Neuronal stem cell (in vitro differentiated cells): ENCODE data around the gene XRCC6.

Experiments used
- DNase-seq: peaks from one replicate; pipeline ENCODE4 v3.0.0-alpha.2; 2013; ENCODE audit warnings: low spot score
- H2AFZ ChIP-seq: one replicate; pipeline ENCODE4 v1.6.1; 2013; ENCODE audit warnings: mild to moderate bottlenecking, low read length, inconsistent platforms
- H2AK5ac ChIP-seq: 2 replicates; pipeline ENCODE4 v1.6.1; 2013; ENCODE audit warnings: low read depth, mild to moderate bottlenecking, inconsistent platforms, low read length, moderate library complexity, mixed read lengths
- H2BK120ac ChIP-seq: 2 replicates; pipeline ENCODE4 v1.6.1; 2013; ENCODE audit warnings: low read depth, mild to moderate bottlenecking, inconsistent platforms, low read length, moderate library complexity, mixed read lengths
- H2BK12ac ChIP-seq: one replicate; pipeline ENCODE4 v1.6.1; 2013; ENCODE audit warnings: low read length, inconsistent platforms
- H2BK15ac ChIP-seq: 2 replicates; pipeline ENCODE4 v1.6.1; 2013; ENCODE audit warnings: mild to moderate bottlenecking, low read length, inconsistent platforms, mixed read lengths
- H2BK5ac ChIP-seq: one replicate; pipeline ENCODE4 v1.6.1; 2013; ENCODE audit warnings: inconsistent platforms, mild to moderate bottlenecking, low read length, moderate library complexity
- H3K14ac ChIP-seq: one replicate; pipeline ENCODE4 v1.6.1; 2013; ENCODE audit warnings: low read length, inconsistent platforms
- H3K18ac ChIP-seq: 2 replicates; pipeline ENCODE4 v1.6.1; 2013; ENCODE audit warnings: low read length, inconsistent platforms
- H3K23ac ChIP-seq: 2 replicates; pipeline ENCODE4 v1.6.1; 2013; ENCODE audit warnings: low read depth, mild to moderate bottlenecking, mixed read lengths, low read length, inconsistent platforms; ENCODE audit not compliant: poor library complexity
- H3K27ac ChIP-seq: replicated peaks from 3 replicates; pipeline ENCODE4 v1.5.1; 2013; ENCODE audit warnings: low read length, inconsistent platforms
- H3K27me3 ChIP-seq, 3 experiments: 2 replicates each; pipeline ENCODE4 v1.6.1; 2013; ENCODE audit warnings: low read length in 3 of 3, mild to moderate bottlenecking in 2 of 3, inconsistent platforms in 1 of 3, low read depth in 1 of 3, mixed read lengths in 1 of 3, moderate library complexity in 1 of 3; ENCODE audit not compliant: control insufficient read depth in 3 of 3, insufficient read depth in 3 of 3
- H3K36me3 ChIP-seq, 2 donors: replicated peaks in 1 of 2; 2 replicates each; pipeline ENCODE4 v1.6.1; 2013; ENCODE audit warnings: low read length in 2 of 2; ENCODE audit not compliant: control insufficient read depth in 2 of 2, insufficient read depth in 2 of 2
- H3K4ac ChIP-seq: 2 replicates; pipeline ENCODE4 v1.6.1; 2013; ENCODE audit warnings: inconsistent platforms, mild to moderate bottlenecking, low read length, moderate library complexity
- H3K4me1 ChIP-seq, 2 donors: 1 replicate in 1 of 2; 2 replicates in 1 of 2; pipeline ENCODE4 v1.6.1; 2013; ENCODE audit warnings: low read length in 2 of 2, low read depth in 1 of 2; ENCODE audit not compliant: control insufficient read depth in 2 of 2, insufficient read depth in 1 of 2
- H3K4me2 ChIP-seq: one replicate; pipeline ENCODE4 v1.6.1; 2013; ENCODE audit warnings: mild to moderate bottlenecking, low read length, inconsistent platforms; ENCODE audit not compliant: insufficient read depth, poor library complexity, severe bottlenecking
- H3K4me3 ChIP-seq, 2 donors: 2 replicates each; pipeline ENCODE4 v1.5.1; 2013; ENCODE audit warnings: low read length in 2 of 2, mild to moderate bottlenecking in 2 of 2, inconsistent platforms in 1 of 2, moderate library complexity in 1 of 2
- H3K79me1 ChIP-seq: one replicate; pipeline ENCODE4 v1.6.1; 2013; ENCODE audit warnings: low read depth, mild to moderate bottlenecking, inconsistent platforms, low read length, moderate library complexity
- H3K9ac ChIP-seq: one replicate; pipeline ENCODE4 v1.6.1; 2013; ENCODE audit warnings: mild to moderate bottlenecking, low read depth, low read length, inconsistent platforms; ENCODE audit not compliant: poor library complexity
- H3K9me3 ChIP-seq, 2 donors: replicated peaks in 1 of 2; 2 replicates each; pipeline versions ENCODE3 to v1.6.1; 2013; ENCODE audit warnings: low read length in 2 of 2, mild to moderate bottlenecking in 2 of 2, inconsistent platforms in 1 of 2, low read depth in 1 of 2, mixed read lengths in 1 of 2, moderate library complexity in 1 of 2; ENCODE audit not compliant: control insufficient read depth in 2 of 2, insufficient read depth in 1 of 2
- H4K8ac ChIP-seq: one replicate; pipeline ENCODE4 v1.6.1; 2013; ENCODE audit warnings: low read depth, mild to moderate bottlenecking, inconsistent platforms, low read length, moderate library complexity
- H4K91ac ChIP-seq: one replicate; pipeline ENCODE4 v1.6.1; 2013; ENCODE audit warnings: low read length, low read depth, mild to moderate bottlenecking, inconsistent platforms; ENCODE audit not compliant: poor library complexity
- WGBS, 2 donors: extraction: QIAGEN DNeasy Blood & Tissue Kit; methylation state at CpG; one replicate each; pipeline ENCODE4 v1.1.7; 2013; ENCODE audit warnings: missing lambda C conversion rate in 2 of 2, mixed read lengths in 1 of 2; ENCODE audit not compliant: insufficient read length in 2 of 2, insufficient replicate concordance in 1 of 2; ENCODE audit errors: extremely low coverage in 2 of 2; 5-methylcytosine and 5-hydroxymethylcytosine counted together

The XRCC6 gene

DNA sequence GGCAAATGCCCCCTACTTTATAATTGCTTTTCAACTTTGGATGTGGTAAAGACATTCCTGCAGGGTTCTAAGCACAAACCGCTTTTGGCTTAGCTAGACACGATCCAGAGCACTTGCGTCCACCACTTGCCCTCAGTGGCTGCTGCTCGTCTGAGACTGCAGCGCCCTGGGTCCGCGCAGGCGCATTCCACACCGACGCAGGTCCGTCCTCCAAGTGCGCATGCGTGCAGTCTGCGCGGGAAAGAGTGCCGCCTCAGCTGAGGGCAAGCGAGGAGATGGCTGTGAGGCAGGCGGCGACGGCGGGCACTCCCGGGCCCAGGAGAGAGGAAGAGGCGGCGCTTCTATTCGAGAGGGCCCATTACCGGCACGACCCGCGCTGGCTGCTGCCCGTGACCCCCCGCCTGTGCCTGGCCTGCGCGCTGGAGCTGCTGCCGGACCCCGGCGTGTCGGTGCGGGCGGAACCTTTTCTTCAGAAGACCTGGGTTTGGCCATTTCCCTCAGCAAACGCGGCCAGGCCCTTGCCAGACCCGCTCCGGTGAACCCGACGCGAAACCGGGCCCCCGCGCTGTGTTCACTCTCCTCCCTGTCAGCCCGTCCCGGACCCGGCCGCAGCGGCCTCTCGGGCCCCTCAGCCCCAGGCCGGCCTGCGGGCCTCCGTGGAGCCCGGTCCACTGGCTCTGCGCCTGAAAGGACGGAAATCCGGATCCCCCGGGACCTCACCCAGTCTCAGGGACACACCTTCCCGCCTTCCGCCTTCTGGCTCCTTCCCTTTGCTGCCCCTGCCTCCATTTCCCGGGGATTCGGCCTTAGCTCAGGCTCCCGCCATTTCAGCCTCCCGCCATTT lies 78.4 kb downstream of the XRCC6 start, which contains the start of gene MEI1:
Gene MEI1, plus strand, starts transcription at position 240 of the 844 bp plus-strand sequence. Its CDS starts 36 bp downstream, at position 276.
- no peaks in the 10 kb centered on the region for H3K9me3 ChIP-seq
- no peak within 1 kb of the TSS for H3K4me2 ChIP-seq
- peak within 1 kb of the TSS; percentile 39 for H2BK5ac ChIP-seq
- H3K4me1 ChIP-seq: peaks cover 11 to 12% of the 10 kb centered on the region in 2 donors
- no peaks in the 10 kb centered on the region for H3K27me3 ChIP-seq
- no peak within 1 kb of the TSS for H4K8ac ChIP-seq
- peaks cover 0 to 7% of the 10 kb centered on the region in 2 donors for H3K36me3 ChIP-seq
- peak within 1 kb of the TSS; percentile 97 for H2BK12ac ChIP-seq
- H2AFZ ChIP-seq: no peak within 1 kb of the TSS
- no peak for DNase-seq
- H2BK15ac ChIP-seq: peak within 1 kb of the TSS; percentile 32
- no peak within 1 kb of the TSS for H3K27ac ChIP-seq
- H3K79me1 ChIP-seq: no peaks in the 10 kb centered on the region
- no peak within 1 kb of the TSS for H3K14ac ChIP-seq
- WGBS, 2 donors: no CpG with 5 or more reads among the region's 69 CpGs
- H3K23ac ChIP-seq: peak within 1 kb of the TSS; percentile 57
- peak within 1 kb of the TSS; percentile 79 for H3K9ac ChIP-seq
- no peak within 1 kb of the TSS for H3K4me3 ChIP-seq
- peak within 1 kb of the TSS; percentile 78 for H2AK5ac ChIP-seq
- peak within 1 kb of the TSS; percentile 41 for H3K18ac ChIP-seq
- no peak within 1 kb of the TSS for H4K91ac ChIP-seq
- no peak within 1 kb of the TSS for H2BK120ac ChIP-seq
- H3K4ac ChIP-seq: no peak within 1 kb of the TSS

DNA sequence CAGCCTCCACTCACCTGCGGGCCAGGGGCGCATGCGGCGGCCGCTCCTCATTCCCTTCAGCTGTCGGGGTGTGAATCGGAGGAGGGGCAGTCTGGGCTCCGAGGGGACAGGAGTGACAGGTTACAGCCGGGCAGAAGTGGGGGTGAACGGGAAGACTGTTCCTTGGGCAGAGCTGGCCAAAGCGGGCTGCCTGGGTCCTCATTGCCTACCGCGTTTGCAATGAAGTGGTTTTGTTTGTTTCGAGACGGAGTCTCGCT lies 78.9 kb downstream of the XRCC6 start:
- peak overlapping the region; percentile 13 for H3K18ac ChIP-seq
- H2BK5ac ChIP-seq: no peak overlapping the region
- DNase-seq: no peak
- no peak overlapping the region for H3K4me3 ChIP-seq
- no peaks in the 10 kb centered on the region for H3K9me3 ChIP-seq
- H2AK5ac ChIP-seq: peak overlapping the region; percentile 78
- H4K91ac ChIP-seq: no peak overlapping the region
- no peak overlapping the region for H3K9ac ChIP-seq
- no peak overlapping the region for H2AFZ ChIP-seq
- H2BK15ac ChIP-seq: no peak overlapping the region
- H3K27ac ChIP-seq: no peak overlapping the region
- WGBS, 2 donors: no CpG with 5 or more reads among the region's 16 CpGs
- H3K4me2 ChIP-seq: no peak overlapping the region
- peaks cover 0 to 4% of the 10 kb centered on the region in 2 donors for H3K36me3 ChIP-seq
- peak overlapping the region; percentile 31 for H2BK12ac ChIP-seq
- H3K4ac ChIP-seq: no peak overlapping the region
- H3K23ac ChIP-seq: peak overlapping the region; percentile 57
- H2BK120ac ChIP-seq: no peak overlapping the region
- no peak overlapping the region for H3K14ac ChIP-seq
- no peak overlapping the region for H4K8ac ChIP-seq
- no peaks in the 10 kb centered on the region for H3K27me3 ChIP-seq
- H3K4me1 ChIP-seq: peaks cover 11 to 12% of the 10 kb centered on the region in 2 donors
- H3K79me1 ChIP-seq: no peaks in the 10 kb centered on the region

DNA sequence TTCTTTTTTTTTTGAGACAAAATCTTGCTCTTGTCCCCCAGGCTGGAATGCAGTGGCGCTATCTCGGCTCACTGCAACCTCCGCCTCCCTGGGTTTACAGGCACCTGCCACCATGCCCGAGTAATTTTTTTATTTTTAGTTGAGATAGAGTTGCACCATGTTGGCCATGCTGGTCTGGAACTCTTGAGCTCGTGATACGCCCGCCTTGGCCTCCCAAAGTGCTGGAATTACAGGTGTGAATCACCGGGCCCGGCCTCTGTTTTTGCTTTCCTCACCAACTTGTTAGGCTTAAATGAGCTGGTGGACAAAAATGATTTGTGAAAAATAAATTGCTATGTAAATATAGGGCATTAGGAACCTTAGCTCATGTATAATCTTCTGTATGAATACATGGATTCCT lies 81.7 kb downstream of the XRCC6 start:
- Histone ChIP-seq H4K91ac (no peak overlapping the region), H2BK15ac (no peak overlapping the region), H3K79me1 (no peaks in the 10 kb centered on the region), H3K27ac (no peak overlapping the region), H2AK5ac (no peak overlapping the region), H3K14ac (no peak overlapping the region), H3K27me3 (peaks cover 0 to 5% (median 0%) of the 10 kb centered on the region in 3 experiments), H3K4me2 (no peak overlapping the region), H3K36me3 (no peaks in the 10 kb centered on the region), H3K9me3 (no peaks in the 10 kb centered on the region), H3K9ac (no peak overlapping the region), H3K4me3 (no peak overlapping the region), H3K4ac (no peak overlapping the region), H2BK12ac (no peak overlapping the region), H3K18ac (no peak overlapping the region), H2BK120ac (no peak overlapping the region), H3K4me1 (peaks cover 0 to under 1% of the 10 kb centered on the region in 2 donors), H2BK5ac (no peak overlapping the region), H4K8ac (no peak overlapping the region), H3K23ac (no peak overlapping the region), H2AFZ (no peak overlapping the region)
- no CpG with 5 or more reads among the region's 9 CpGs for WGBS, 2 donors
- no peak for DNase-seq

- Histone ChIP-seq H3K14ac (no peak overlapping the region), H3K9ac (no peak overlapping the region), H3K27ac (no peak overlapping the region), H4K8ac (no peak overlapping the region), H3K4ac (no peak overlapping the region), H3K27me3 (peaks cover 0 to 9% (median 3%) of the 10 kb centered on the region in 3 experiments), H2BK5ac (no peak overlapping the region), H3K4me1 (no peaks in the 10 kb centered on the region), H2BK120ac (no peak overlapping the region), H2AFZ (no peak overlapping the region), H3K23ac (no peak overlapping the region), H2BK12ac (no peak overlapping the region), H3K9me3 (no peaks in the 10 kb centered on the region), H2BK15ac (no peak overlapping the region), H3K4me3 (no peak overlapping the region), H3K36me3 (no peaks in the 10 kb centered on the region), H3K4me2 (no peak overlapping the region), H3K79me1 (no peaks in the 10 kb centered on the region), H3K18ac (no peak overlapping the region), H4K91ac (no peak overlapping the region), H2AK5ac (no peak overlapping the region)
- no CpG with 5 or more reads among the region's 10 CpGs for WGBS, 2 donors
- DNase-seq: no peak
Observed at GRCh38 chr22:41709341-41709740, 88.2 kb downstream of the XRCC6 start.
